HG02973 (cell line): ENCODE data around the gene AHR.

Experiments used
- ATAC-seq: cut with Tn5 transposase; IDR thresholded peaks from one replicate; pipeline ENCODE4 v1.9.1; 2021; ENCODE audit warnings: moderate library complexity; ENCODE audit not compliant: unreplicated experiment

AHR gene

DNA sequence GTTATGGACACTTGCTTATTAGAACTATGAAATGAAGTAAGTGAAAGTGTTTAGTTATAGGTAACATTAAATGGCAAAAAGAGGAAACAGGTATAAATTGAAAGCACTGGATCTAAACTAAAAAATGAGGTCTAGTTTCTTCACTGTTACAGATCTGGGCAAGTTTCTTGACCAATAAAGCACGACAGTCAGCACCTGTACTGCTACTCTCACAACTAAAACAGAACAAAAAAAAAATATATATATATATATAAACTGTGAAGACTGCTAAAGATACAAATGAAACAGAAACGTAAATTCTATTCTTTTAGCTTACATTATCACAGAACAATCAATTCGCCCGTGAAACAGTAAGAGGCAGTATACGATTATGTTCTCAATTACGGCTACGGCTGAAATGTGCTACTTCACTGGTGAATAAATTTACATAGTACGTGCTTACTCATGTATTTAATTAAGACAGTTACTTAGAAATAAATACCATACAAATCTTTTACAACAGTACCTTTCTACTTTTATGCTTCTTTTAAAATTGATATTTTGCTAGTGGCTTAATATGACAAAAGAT, 4.2 kb downstream of the AHR start:
- peak; percentile 32 for ATAC-seq

DNA sequence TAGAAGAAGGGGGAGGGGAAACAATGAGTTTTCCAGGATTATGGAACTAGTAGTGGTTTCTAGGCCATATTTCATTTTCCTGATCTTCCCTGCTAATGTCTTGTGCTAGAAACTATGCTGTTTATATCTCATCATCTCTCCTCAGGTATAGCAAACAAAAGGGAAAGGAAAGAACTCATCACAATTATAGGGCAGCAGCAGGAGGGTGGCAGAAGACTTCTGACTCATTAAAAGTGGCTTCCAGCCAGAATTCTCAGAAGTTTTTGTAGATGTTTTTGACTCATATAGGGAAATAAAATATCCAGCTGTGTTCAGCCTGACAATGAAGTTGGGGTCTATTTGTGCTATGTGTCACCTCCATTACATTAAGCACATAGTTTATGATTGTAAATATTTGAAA, 6.5 kb downstream of the AHR start:
- peak; percentile 29 for ATAC-seq

DNA sequence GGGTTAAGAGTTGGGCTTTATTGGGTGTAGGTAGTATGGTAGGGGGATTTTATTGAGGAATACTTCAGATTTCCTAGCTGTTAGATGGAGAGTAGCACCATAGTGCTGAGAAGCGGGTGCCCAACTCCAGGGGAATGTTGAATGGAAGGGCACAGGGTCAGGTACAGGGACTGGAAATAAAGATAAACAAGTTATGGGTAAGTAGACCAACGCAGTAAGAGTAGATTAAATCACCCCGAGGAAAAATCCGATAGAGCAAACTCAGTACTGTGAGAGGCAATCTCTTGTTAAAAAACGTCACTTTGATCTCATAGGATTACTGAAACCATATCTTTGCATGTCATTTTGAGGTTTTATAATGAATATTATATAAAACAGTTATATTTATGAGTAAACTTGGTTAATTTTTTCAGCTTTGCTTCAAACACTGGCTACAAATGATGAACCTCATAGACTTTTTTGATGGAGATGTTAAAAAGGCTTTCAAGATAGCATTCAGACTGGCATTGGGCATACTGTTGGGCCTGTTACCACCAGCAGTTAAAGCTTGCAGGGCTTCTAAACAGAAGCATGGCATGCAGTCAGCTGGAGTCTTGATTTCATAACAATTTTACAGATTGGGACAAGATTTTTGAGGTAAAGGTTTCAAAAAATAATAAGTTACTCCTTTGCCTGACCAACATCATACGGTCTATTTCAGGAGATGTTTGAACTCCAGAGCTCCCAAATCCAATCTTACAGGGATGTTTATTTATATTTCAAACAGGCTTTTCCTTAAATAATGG, 7.1 kb downstream of the AHR start:
- no peak for ATAC-seq

DNA sequence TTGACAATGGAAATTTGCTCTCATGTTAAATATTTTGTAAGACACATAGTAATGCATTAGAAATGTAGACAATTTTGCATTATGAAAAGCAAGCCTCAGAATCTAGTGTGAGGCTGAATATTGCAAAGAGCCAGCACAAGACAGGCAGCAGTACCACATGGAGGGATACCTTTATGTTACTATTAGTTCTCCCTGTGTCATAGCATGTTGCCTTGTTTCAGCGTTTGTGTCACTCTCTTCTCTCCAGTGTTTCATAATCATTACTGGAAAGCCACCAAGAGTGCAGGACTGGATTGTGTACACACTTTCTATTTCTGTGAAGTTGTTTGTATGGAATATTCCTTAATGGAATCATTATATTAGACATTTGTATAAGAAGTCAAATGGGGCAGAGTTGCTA, 8.5 kb downstream of the AHR start:
- no peak for ATAC-seq

DNA sequence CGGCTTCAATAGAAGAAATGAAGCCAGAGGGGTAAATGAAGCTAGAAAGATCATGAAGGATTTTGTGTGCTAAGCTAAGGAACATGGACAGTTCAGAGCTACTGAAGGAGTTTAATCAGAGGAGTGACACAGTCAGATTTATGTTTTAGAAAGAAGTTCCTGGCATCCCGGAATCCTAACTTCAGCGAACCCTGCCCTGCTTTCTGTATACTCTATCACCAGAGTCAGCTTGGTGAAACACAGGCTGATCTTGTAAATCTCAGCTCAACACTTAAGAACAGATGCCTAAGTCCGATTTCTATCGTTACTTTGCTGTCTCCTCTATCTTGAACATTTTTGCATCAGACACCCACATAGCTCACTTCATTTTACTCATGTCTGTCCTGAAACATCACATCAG, 9.1 kb downstream of the AHR start:
- no peak for ATAC-seq

DNA sequence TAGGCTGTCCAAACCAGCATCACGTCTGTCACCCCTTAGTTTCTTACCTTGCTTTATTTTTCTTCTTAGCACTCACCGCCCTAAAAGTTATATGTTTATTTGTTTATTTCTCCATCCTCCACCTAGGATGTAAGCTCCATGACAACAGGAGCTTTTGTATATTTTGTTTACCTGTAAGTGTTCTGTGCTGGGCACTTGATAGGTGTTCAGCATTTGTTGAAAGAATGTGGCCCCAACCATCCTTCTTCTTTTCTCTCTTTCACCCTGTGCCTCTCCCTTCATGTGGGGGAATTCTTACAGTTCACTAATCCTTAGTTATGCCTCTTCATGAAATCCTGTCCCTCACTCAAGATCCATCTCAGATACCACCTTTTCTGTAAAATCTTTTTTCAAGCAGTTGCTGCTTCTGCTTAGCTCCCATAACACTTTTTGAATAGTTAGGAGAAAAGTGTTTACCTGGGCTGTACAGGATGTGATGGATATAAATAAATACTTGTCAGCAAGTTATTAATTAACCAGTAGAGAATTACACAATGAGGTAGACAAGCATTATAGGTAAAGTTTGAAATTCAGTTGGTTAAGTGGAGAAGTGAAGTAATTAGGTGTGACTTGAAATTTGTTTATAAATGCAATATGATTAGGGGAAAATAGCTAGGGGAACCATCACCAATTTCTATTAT, 9.7 kb downstream of the AHR start:
- ATAC-seq: no peak

DNA sequence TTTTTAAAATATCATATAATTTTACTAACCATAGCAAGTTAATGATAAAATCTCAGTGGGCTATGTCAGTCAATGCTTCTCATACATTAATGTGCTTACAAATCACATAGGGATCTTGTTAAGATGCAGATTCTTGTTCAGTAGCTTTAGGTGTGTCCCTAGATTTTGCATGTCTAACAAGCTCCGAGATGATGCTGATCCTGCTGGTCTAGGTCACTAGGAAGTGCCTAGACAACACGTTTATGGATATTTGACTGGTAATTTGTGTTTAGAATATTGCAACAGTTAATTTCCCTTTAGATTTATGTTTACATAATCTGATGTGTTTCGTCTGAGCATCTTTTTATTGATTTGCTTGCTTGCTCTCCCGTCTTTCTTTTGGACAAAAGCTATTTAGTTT, 12.7 kb downstream of the AHR start:
- no peak for ATAC-seq

DNA sequence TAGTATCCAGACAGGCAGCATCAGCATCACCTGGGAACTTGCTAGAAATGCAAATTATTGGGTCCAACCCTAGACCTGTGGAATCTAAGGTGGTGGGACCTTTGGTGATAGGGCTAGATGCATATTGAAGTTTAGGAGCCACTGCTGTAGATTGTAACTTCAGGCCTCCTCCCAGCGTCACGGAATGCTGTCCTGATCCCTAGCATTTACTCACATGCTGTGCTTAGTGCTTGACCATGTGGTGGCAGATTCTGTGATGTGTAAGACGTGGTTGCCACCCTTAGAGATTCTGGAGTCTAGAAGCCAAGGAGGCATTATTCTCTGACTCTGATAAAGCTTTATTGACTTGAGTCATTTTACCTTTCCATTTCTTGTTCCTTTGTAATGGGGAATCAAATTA, 13.5 kb downstream of the AHR start:
- ATAC-seq: no peak

DNA sequence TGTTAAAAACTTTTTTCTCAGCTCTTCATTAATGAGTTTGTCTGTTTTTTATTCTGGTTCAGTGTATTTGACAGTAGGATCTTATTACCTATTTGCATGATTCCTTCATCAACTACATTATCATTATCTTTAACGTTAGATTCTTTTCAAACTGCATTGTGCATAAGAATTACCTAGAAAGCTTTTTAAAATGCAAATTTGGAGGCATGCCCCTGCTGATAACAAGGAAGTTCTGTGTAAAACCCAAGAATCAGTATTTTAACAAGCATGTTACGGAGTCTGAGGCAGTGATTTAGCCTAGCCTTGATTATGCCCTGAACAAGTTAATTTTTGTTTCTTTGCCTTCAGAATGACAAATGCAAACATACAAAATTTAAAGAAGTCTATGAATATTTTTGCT, 14.2 kb downstream of the AHR start:
- ATAC-seq: no peak

DNA sequence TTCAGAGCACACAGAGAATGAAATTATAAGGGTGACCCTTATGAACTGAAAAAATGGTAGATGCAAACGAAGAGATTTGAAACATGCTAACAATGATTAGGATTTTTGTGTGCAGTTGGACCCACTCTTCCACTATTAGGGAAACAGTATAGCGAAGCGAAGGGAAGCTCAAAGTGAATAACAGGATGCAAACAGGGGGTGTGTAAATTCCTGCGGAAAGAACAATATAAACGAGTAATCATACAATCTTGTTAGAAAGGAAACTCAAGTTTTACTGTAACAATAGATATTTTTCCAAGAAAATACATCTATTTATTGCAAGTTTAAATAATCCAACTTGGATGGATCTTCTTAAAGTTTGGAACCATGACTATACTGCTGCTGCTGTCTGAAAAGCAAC, 14.7 kb downstream of the AHR start:
- ATAC-seq: no peak

DNA sequence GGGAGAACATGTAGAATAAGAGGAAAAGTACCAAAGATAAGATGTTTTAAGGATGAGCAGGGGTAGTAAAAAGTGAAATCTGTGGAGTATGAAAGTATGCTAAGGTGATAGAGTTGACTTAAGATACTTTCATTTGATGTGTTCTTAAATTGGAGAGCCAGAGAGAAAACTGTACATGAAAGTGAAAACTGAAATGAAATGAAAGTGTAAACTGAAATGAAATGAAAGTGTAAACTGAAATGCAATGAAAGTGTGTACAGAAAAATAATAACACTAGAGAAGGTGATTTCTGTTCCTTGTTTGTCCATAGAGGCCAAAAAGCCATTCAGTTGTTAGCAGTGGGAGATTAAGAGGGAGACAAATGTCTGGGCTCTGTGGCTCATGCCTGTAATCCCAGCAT, 17.5 kb downstream of the AHR start:
- peak; percentile 55 for ATAC-seq

DNA sequence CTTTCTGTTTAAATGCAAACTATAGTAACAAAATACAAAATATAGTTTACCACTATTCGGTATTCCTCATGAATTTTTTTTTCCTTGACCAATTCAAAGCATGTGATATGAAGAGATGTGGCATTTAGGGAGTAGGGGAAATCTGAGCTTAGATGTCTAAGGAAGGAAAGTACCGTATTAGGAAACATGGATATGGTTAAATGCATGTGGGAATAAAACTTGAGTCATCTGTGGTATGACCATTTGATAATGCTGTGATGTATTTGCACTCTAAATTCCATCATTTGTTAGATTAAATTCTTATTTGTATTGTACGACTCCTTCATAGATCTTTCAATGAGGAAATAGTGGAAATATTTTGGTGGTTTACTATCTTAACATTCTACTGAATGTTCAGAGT, 19.7 kb downstream of the AHR start:
- no peak for ATAC-seq

DNA sequence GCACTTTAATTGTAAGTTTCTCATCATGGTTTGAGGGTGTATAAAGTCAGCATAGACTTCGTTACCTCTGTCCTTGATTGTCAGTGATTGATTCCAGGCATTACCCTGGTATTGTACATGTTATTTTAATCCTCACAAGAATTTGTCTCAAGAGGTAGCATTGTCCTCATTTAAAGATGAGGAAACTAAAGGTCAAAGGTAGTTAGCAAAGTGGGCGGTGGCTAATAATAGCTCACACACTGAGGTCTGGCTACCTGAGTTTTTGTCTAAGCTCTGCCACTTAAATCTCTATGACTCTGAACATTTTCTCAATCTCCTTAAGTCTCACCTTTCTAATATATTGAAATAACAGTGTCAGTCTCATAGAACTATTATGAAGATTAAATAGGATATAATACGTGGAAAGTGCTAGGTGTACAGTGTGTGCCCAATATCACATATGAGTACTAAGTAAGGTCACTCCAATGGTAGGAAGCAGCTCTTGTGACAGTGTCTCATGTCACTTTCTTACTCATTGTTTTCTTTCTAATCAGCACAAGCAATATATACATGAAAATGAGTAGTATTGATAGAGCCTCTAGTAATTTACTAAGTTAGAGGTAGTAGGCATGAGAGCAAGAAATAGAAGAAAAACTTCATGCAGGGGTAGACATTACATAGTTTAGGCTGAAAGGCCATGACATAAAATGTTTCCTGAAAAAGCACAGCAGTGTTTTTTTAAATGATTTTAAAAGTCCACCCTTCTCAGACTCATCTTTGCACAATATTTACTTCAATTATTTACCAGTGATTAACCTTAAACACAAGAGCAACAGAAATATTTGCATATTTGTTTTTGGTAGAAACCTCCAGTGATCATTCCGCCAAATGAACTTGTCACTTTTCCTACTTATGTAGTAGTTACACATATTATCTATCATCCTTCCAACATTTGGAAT, 21.0 kb downstream of the AHR start:
- no peak for ATAC-seq

DNA sequence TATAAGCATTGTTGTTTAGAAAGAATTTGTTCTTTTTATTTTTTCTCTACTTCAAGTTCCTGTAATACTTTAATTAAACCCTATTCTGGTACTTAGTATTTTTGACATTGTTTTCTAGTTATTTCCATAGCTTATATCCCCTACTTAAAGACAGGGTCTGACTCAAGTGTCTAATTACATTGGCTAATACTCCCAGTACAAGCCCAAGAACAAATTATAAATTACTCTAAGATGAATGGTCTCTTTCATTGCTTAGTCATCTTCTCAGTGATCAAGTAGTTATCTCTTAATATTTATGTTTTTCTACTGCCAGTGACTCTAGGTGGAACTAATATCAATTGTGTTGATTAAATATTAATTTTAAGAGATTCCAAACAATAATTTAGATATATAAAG, 21.6 kb downstream of the AHR start:
- no peak for ATAC-seq

DNA sequence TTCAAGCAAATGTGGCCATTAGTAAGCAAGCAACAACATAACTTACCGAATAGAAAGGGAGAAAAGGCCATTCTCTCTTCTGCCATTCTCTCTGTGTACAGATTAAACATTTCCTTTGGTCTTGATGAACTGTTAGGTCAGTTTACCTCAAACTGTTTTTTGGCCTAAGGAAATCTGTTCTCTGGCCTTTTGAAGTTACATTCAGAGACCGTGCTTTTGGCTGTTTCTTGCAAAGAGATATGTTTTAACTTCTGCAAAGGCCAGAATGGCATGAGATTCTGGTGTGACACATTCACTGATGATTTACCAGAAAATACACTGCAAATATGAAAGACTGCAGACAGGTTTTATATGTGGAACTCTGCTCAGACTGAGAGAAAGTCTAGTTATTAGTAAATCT, 22.2 kb downstream of the AHR start:
- ATAC-seq: no peak

DNA sequence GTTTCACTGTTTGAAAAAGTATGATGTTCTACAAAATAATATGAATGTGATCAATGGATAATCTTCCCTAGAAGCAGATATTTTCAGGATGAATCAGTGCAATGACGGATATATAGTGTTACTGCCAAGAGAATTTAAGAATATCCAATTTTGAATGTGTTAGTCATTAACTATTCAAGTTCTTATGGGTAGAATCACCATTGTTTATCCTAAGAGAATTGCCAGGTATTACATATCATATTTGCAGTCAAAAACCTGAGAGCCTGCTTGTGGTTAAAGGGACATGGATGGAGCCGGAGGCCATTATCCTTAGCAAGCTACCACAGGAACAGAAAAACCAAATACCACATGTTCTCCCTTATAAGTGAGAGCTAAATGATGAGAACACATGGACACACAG, 26.9 kb downstream of the AHR start:
- no peak for ATAC-seq

DNA sequence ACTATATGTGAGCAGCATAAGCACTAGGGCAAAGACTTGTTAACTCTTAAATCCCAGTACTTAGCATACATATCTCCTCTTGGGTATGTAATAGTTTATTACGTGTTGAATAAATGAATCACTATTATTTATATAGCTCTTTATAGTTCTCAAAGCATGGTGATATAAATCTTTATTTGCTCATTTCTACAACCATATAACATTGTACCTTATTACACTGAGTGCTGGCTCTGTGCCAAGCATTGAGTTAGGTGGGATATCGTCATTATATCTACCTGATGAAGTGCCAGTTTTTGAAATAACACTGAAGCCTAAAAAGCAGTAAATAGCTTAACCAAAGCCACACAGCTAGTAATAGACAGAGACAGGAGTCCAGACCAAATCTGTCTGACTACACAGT, 27.9 kb downstream of the AHR start:
- no peak for ATAC-seq

DNA sequence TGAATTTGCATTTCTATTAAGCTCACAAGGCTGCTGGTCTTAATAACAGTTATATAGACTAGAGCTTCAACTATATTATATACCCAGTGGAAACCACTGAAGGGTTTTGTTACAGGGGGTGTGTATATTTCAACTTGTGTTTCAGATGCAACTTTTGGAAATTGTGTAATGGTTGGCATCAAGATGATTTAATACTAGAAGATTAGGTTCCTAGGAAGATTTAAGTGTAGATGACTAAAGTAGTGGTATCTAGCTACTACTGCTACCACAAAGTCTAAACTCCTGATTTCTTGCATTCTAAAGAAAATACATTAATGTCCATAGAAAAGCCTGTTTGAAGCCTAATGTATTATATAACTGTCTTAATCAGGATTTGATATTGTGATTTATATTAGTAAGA, 30.2 kb downstream of the AHR start:
- no peak for ATAC-seq

DNA sequence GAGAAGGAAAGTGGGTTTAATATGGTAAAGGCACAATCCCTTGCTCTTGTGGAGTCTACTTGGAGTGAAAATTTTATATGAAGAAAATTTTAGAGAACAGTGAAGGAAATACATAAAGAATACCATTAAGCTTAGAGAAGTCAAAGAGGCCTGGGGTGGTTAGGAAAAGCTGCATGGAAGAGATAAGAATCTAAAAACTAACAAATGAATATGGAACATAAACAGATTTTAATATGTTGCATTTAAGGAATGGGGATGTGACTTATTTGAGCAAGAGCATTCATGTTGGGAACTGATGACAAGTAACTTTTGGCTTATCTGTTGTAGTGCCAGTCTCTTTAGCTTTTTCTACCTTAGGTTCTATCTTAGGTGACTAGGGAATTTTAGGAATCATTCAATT, 31.0 kb downstream of the AHR start:
- no peak for ATAC-seq

DNA sequence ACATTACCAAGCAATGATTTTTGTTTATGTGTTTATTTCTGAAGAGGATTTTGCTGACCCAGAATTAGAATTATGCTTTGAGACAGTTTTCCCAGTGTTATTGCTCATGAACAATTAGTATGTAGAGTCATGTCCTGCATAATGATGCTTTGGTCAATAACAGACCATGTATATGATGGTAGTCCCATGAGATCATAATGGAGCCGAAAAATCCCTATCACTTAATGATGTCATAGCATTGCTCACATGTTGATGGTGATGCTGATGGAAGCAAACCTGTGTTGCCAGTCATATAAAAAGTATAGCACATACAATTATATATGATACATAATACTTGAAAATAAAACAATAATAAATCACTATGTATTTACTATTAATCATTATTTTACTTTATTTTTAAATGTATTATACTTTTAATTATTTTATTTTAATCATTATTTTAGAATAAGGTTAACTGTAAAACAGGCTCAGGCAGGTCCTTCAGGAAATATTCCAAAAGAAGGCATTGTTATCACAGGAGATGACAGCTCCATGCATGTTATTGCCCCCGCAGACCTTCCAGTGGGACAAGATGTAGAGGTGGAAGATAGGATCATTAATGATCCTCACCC, 33.5 kb downstream of the AHR start:
- no peak for ATAC-seq

DNA sequence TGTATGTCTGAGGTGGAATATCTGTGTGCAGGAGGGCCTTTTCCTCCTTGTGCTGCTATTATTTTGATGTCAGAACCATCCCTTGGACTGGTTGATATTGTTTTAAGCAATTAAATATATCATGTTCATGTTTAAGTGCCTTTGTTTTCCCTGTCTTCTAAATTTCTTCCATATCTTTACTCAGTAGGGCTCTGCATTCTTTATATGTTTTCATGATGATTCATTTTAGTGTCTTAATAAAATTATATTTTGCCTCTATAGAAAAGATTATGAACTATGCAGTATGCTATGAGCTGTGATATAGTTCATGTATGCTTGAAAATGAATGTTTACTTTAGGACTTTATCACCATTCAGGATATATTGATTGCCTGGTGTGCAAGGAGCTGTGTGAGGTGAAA, 34.8 kb downstream of the AHR start:
- no peak for ATAC-seq
